ENCODE results near the gene POP4.

POP4 gene

DNA sequence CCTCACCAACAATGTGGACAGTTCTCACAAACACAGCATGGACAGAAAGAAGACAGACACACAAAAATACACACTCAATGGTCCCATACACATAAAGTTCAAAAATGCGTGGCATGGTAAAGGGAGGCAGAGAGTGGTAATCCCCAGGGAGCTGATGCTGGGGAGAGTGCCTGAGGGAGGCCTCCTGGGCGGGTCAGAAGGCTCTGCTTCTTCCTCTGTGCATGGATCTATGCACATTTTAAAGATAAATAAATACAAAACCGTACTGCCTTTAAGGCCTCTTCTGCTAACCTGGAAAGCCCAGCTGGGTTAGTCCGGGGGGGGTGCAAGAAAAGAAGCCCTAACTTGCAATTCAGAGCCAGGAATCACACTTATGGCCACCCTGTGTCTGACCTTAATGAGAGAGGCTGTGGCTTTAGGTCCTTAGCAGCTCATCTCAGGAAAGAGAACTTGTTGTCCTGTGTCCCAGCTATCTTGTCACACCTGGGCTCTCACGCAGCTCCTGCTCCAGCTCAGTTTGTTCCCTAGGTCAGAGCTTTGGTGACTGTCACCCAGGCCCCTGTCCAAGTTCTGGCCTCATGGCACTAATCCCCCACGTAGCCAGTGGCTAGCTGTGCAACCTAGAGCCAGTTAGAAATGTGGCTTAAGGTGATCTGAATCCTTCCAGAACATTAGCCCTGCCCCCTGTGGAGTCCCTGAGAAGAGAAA is 28.5 kb downstream of the POP4 start:
- no peak for DNase-seq

GRCh38 chr19:29635963-29636362 is 29.9 kb downstream of the POP4 start:
- no peak for DNase-seq

GRCh38 chr19:29636553-29637360 is 30.7 kb downstream of the POP4 start:
- no peak for DNase-seq

DNA sequence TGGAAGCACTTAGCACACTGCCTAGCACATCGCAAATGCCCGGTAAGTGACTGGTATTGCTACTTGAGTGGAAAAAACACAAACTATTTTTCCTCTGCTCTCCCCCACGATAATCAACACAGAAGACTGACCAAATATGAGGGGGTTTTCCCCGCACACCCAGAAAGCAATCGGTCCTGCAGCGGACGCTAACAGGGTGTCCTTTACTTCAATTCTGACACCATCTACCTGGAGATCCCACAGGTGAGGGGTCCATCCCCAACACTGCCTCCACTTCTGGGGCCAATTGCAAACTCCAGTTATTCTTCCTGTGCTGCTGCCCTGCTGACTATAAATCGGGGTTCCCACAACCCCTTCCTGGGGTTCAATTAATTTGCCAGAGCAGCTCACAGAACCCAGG is 33.0 kb downstream of the POP4 start:
- DNase-seq, result no peak

GRCh38 chr19:29640231-29640630 is 34.1 kb downstream of the POP4 start:
- no peak for DNase-seq

DNA sequence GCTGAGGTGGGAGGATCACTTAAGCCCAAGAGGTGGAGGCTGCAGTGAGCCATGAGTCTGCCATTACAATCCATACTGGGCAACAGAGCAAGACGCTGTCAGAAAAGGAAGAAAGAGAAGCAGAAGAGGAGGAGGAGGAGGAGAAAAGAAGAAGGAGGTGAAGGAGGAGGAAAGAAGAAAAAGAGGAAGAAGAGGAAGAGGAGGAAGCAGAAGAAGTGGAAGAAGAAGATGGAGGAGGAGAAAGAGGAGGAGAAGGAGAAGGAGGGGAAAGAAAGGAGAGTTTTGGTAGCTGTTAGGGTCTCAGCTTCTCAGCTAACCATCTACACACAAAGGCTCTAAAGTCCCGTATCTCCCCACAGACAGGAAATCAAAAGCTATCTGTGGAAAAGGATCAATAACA is 35.5 kb downstream of the POP4 start:
- DNase-seq, result no peak

- no peak for DNase-seq
Measured at GRCh38 chr19:29643361-29643935, 37.4 kb downstream of the POP4 start.

- no peak for DNase-seq
Measured at GRCh38 chr19:29644210-29644609, 38.1 kb downstream of the POP4 start.

- DNase-seq, result no peak
Measured at GRCh38 chr19:29645491-29645867, 39.4 kb downstream of the POP4 start.

DNA sequence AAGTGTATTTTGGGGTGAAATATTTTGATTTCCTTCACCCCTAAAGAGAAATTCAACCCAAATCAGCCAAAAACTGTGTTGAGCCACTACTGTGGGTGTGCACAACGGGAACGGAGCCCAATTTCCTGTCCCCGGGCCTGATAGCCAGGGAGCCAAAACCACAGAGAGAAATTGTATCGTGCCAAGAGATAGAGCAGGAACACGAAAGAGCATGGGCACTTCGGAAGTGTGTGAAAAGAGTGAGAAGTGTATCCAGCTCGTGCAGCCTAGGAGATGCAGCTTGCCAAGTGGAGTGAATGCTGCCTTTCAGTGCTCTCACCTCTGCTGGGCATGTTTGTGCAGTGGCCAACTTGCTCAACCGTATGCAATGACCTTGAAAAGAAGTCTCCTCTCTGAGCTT is 39.8 kb downstream of the POP4 start:
- peak; percentile 10 for DNase-seq

- no peak for DNase-seq
Measured at GRCh38 chr19:29650772-29651387, 44.8 kb downstream of the POP4 start.

GRCh38 chr19:29651622-29652394 is 45.7 kb downstream of the POP4 start:
- no peak for DNase-seq

- no peak for DNase-seq
Measured at GRCh38 chr19:29653398-29653797, 47.3 kb downstream of the POP4 start.

GRCh38 chr19:29655648-29656335 is 49.7 kb downstream of the POP4 start:
- DNase-seq, result no peak

DNA sequence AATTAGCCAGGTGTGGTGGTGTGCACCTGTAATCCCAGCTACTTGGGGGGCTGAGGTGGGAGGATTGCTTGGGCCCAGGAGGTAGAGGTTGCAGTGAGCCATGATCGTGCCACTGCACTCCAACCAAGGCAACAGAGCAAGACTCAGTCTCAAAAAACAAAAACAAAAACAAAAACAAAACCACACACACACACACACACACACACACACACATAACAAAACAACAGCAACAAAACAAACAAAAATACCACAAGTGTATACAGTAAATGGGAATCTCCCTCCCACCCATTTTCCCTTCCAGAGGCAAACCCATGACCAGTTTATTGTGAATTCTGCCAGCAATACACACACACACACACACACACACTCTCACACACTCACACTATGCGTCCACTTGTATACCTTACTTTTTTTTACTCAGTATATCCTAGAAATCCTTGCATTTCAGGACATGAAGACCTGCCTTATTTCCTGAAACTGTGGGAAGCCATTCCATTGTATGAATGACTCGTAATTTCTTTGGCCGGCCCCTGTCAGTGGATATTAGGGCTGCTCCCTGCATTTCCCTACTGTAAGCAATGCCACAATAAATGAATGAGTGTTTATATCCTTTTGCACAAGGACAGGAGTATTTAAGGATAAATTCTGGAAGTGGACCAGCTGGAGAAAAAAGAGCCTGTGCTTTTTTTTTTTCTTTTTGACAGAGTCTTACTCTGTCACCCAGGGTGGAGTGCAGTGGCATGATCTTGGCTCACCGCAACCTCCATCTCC is 52.3 kb downstream of the POP4 start:
- DNase-seq, result no peak

GRCh38 chr19:29660835-29661234 is 54.8 kb downstream of the POP4 start:
- DNase-seq, result no peak

DNA sequence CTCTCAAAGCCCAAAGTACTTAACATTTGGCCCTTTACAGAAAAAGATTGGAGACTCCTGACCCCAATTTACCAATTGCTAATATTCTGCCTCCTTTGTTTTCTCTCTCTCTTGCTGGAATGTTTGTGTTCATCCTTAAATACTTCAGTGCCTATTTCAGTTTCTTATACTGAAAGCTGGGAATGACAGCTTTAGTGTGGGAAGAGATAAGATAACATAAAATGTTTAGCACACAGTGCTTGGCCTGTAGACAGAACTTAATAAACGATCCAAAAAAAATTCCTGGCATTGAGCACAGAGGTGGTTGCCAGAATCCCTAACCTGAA is 56.2 kb downstream of the POP4 start:
- no peak for DNase-seq

DNA sequence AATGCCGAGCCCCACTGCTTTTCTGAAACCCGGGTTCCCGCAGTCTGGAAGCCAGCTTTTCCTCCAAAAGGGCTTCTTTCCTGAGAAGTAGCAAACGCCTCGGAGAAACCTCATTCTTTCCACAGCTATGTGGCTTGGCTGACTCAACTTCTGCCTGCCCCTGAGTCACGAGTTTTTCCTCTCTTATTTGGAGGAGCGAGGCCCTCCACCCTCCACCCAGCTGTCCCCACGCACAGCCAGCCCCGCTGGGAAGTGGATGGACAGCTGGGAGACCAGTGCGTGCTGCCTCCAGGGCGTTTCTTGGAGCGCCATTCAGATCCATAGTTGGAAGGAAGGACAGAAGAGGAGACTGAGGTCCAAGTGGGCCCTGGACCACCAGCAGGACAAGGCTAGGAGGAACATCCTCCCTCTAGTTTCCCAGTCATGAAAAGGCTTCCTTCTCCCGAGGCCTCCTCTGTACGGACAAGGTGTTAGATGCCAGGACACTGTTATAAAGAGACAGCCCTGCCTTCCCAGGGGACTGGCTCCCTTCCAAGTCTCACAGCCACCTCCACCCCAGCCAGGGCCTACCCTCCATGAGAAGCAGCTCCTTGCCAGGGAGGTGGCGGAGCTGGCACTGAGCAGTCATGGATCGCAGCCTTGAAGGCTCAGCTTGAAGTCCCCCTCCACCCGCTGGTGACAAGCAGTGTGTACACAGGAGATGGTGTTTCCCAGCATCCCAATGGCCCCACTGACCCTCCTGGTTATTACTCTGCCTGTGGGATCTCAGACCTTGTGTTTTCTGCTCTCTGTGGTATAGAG is 56.7 kb downstream of the POP4 start:
- peak; percentile 63 for DNase-seq

GRCh38 chr19:29663861-29664752 is 58.0 kb downstream of the POP4 start:
- DNase-seq, result no peak

- DNase-seq, result no peak
Measured at GRCh38 chr19:29664753-29665214, 58.7 kb downstream of the POP4 start.

Measured in NCI-H2029 treated with DMSO at 0.1 percent for 48 hours (cell line).